ENCODE results near the gene PLXNA4.

- TF ChIP-seq CTCF (IDR thresholded peaks at IDR 0.05) = no peak
- no peak for TF ChIP-seq POLR2AphosphoS5 (IDR thresholded peaks at IDR 0.05; ENCODE audit: insufficient read depth in 1 of 2, low read depth in 1 of 2)
Observed at GRCh38 chr7:132571970-132572369, 4.3 kb downstream of the PLXNA4 start.

Data from vagina (tissue), 2 donors.